GM10266 (cell line): ENCODE measurements around the gene ARFGAP2.

ENCODE experiments used
- DNase-seq: peaks from one replicate; pipeline ENCODE4 v3.0.0; 2012; ENCODE audit errors: extremely low spot score
- TF ChIP-seq, protein P1 (sequence below): IDR thresholded peaks from 2 replicates; pipeline ENCODE4 v1.5.1; 2012; ENCODE audit warnings: mild to moderate bottlenecking, low read depth; ENCODE audit not compliant: control insufficient read depth, insufficient read depth; ENCODE audit errors: missing control alignments

ARFGAP2 gene

DNA sequence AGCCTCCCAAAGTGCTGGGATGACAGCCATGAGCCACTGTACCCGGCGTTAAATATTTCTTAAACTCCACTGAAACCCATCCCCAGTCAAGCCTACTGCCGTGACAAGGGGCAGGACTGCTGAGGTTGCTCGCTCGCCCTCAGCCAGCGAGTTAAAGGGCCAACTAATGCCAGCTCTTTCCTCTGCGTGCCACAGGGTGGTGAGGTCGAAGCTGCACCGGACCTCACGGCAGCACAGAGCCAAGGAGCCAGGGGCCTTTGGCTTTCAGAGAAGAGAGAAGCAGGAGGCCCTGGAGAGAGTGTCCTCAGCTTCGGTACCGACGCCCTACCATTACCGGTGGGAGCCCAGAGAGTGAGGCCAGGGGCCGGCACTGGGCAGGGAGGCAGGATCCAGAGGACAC is 12.8 kb downstream of the ARFGAP2 start:
- TF ChIP-seq, protein P1, sequence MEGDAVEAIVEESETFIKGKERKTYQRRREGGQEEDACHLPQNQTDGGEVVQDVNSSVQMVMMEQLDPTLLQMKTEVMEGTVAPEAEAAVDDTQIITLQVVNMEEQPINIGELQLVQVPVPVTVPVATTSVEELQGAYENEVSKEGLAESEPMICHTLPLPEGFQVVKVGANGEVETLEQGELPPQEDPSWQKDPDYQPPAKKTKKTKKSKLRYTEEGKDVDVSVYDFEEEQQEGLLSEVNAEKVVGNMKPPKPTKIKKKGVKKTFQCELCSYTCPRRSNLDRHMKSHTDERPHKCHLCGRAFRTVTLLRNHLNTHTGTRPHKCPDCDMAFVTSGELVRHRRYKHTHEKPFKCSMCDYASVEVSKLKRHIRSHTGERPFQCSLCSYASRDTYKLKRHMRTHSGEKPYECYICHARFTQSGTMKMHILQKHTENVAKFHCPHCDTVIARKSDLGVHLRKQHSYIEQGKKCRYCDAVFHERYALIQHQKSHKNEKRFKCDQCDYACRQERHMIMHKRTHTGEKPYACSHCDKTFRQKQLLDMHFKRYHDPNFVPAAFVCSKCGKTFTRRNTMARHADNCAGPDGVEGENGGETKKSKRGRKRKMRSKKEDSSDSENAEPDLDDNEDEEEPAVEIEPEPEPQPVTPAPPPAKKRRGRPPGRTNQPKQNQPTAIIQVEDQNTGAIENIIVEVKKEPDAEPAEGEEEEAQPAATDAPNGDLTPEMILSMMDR: no peak
- no peak for DNase-seq

DNA sequence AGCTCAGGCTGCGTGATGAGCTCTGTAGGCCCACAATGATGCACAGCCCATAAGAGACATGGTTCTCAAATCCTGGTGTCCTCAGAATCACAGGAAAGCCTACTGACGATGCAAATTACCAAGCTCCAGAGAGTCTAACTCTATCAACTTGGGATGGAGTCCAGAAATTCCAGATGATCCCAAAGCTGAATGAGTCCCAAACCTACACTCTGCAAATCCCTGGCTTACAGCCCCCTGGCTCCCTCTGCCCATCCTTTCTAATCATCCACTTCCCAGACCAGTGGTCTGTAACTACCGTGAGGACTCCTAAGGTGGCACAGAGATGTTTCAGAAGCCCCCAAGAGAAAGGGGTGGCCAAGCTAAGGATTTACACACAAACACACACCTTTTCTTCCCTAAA is 13.5 kb downstream of the ARFGAP2 start:
- TF ChIP-seq, protein P1: no peak
- no peak for DNase-seq

DNA sequence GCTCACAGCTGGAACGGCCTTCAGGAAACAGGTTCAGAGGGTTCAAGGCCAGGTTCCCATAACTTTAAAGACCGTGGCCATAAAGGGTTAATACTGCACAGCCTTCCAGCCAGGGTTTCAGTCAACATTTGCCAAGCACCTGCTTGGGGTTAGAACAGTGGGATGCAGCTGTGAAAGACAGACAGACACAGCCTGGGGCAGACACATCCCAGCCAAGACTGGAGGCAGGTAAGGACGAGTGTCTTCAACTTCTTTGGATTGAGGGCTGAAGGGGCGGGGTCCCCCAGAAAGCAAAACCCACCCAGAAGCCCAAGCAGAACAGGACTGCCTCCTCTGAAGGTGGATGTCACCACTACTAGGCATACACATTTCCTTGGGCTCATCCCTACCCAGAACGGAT is 14.3 kb downstream of the ARFGAP2 start:
- TF ChIP-seq, protein P1: no peak
- no peak for DNase-seq

DNA sequence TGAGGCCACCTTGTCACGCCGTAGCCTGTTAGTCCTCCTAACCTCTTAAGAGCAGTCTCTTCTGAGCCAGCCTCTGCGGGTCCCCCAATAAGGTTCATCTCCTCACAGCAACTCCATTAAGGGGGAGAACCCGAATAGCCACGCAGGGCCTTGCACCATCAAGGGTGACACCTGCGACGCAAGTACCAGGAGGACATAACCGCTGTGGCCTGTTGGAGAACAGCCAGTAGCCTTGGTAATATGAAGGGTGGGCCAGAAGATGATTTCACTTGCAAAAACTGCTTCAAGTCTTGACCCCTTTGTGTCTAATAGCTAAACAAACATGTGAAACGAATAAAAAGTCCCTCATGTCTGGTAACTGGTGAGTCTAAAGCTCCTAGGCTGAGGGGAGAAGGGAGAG is 14.8 kb downstream of the ARFGAP2 start:
- no peak for DNase-seq
- TF ChIP-seq, protein P1: no peak

DNA sequence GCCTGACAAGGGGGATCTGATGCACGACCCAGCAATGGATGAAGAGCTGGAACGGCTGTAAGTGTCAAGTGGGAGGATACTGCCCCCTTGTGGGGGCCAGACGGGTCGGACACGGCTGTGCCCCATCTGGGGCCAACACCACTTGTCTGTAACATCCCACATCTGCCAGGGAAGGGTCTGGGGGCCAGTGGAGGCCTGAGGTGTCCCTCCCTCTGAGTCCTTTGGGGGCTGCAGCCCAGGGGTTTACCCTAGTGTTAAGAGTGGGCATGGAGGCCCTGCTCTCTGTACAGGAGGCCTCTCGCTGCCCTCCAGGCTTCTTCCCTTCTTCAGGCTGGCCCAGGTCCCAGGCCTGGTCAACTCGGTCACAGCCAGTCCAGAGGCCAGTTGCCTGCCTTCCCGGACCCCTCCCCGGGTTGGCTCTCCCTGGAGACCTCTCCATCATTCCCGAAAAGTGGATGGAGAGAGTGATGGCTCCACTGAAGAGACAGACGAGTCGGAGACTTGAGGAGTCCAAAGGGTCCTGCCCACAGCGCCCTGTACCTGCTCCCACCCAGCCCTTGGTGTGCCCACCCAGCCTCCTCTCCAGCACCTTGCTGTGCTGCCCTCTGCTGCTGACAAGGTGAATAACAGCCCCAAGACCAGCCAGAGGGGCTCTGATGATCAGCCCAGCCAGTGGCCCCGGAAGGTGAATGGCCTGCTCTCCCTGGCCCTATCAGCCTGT is 15.4 kb downstream of the ARFGAP2 start:
- peak; percentile 88 for DNase-seq
- TF ChIP-seq, protein P1: peak; percentile 81

DNA sequence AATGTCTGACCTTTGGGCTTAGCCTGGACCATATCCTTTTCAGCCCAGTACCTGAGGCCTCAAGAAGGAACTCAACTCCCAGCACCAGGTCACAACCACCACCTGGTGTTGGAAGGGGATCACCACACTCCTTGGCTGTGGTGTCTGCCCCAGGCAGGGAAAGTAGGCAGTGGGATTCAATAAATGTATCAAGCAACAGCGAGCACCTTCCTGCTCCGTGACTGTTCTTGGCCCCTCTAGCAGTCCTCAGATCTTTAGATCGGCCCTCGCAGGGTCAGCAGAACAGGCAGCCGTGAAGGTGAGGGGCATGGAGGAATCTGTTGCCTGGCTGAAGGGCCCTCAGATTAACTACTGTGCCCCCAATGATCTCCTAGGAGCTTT is 15.9 kb downstream of the ARFGAP2 start:
- no peak for DNase-seq
- TF ChIP-seq, protein P1: no peak

DNA sequence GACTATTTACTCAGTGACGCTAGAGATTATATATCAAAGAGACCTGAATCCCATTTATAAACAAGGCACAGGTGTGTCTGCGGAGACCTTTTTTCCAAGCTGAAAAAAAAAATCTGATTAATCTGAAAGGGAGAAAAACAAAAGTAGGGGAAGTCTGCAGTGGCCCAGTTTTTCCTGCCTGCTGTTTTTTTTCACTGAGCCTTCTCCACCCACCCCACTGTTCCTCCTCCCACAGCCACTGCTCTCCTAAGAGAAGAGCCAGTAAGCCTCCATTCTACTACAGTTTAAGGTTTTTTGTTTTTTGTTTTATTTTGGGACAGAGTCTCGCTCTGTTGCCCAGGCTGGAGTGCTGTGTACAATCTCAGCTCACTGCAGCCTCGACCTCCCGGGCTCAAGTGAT is 18.4 kb downstream of the ARFGAP2 start:
- no peak for DNase-seq
- TF ChIP-seq, protein P1: no peak
